SK-N-SH (cell line): ENCODE measurements around the gene SIRPB2. TPM values are rescaled to one million over a fixed set of nuclear protein-coding genes. Genes with fewer than 3 reads are reported as not detected.

Experiments
- CTCF ChIA-PET: fragments of 300-600, 350-600 bp; formaldehyde crosslinking; extraction: SDS; loops from one replicate; lab custom pipeline; 2021; lab: Yijun Ruan, JAX
- POLR2A ChIA-PET: fragments of 350-600 bp; sonication (Branson Sonifier 250); formaldehyde crosslinking; extraction: SDS; loops from one replicate; lab custom pipeline; 2020; ENCODE audit warnings: antibody characterized with exemption, inconsistent platforms; lab: Yijun Ruan, JAX
- DNase-seq: peaks from one replicate; pipeline ENCODE4 v3.0.0; 2012
- H2AFZ ChIP-seq: fragments of 200-600 bp; sonication (generic); 2 replicates; pipeline ENCODE4 v1.8.1; 2016; ENCODE audit warnings: antibody characterized with exemption, mild to moderate bottlenecking, low read depth
- H3F3A ChIP-seq: fragments of 200-600 bp; sonication (generic); replicated peaks from 2 replicates; pipeline ENCODE3; 2016; ENCODE audit warnings: antibody characterized with exemption, mild to moderate bottlenecking; ENCODE audit not compliant: insufficient read depth
- H3K27ac ChIP-seq, 2 experiments: fragments of 200-500 bp in 1 of 2; fragments of 200-600 bp in 1 of 2; sonication (Bioruptor generic) in 1 of 2; sonication (generic), shearing (Covaris generic) in 1 of 2; 2 replicates each; pipeline versions ENCODE4 v1.5.1 to v1.6.1; 2014 to 2016; ENCODE audit warnings: low read depth in 2 of 2, inconsistent platforms in 1 of 2, low read length in 1 of 2, mild to moderate bottlenecking in 1 of 2, mixed read lengths in 1 of 2
- H3K27me3 ChIP-seq: fragments of 200-600 bp; sonication (generic), shearing (Covaris generic); 2 replicates; pipeline ENCODE4 v1.6.1; 2016; ENCODE audit warnings: mixed run types; ENCODE audit not compliant: insufficient read depth
- H3K36me3 ChIP-seq, 2 experiments: fragments of 200-500 bp in 1 of 2; fragments of 200-600 bp in 1 of 2; sonication (Bioruptor generic) in 1 of 2; sonication (generic) in 1 of 2; replicated peaks in 1 of 2; 2 replicates each; pipeline versions ENCODE3 to v1.5.1; 2014 to 2016; ENCODE audit warnings: low read length in 1 of 2, mild to moderate bottlenecking in 1 of 2; ENCODE audit not compliant: insufficient read depth in 2 of 2, control insufficient read depth in 1 of 2
- H3K4me1 ChIP-seq, 2 experiments: fragments of 200-500 bp in 1 of 2; fragments of 200-600 bp in 1 of 2; sonication (Bioruptor generic) in 1 of 2; sonication (generic), shearing (Covaris generic) in 1 of 2; 2 replicates each; pipeline versions ENCODE4 v1.5.1 to v1.6.1; 2014 to 2016; ENCODE audit warnings: low read depth in 1 of 2, low read length in 1 of 2, mixed run types in 1 of 2; ENCODE audit not compliant: insufficient read depth in 2 of 2, control insufficient read depth in 1 of 2
- H3K4me2 ChIP-seq: fragments of 200-600 bp; sonication (generic), shearing (Covaris generic); 2 replicates; pipeline ENCODE4 v1.6.1; 2017; ENCODE audit warnings: mixed run types
- H3K4me3 ChIP-seq, 2 experiments: fragments of 200-500 bp in 1 of 2; fragments of 200-600 bp in 1 of 2; sonication (Bioruptor generic) in 1 of 2; sonication (generic), shearing (Covaris generic) in 1 of 2; 2 replicates each; pipeline versions ENCODE4 v1.5.1 to v1.8.1; 2014 to 2016; ENCODE audit warnings: low read depth in 2 of 2, inconsistent platforms in 1 of 2, low read length in 1 of 2, mild to moderate bottlenecking in 1 of 2, mixed read lengths in 1 of 2, moderate library complexity in 1 of 2
- H3K79me2 ChIP-seq: fragments of 200-600 bp; sonication (generic); 2 replicates; pipeline ENCODE4 v1.8.1; 2017; ENCODE audit warnings: mild to moderate bottlenecking; ENCODE audit not compliant: insufficient read depth
- H3K9ac ChIP-seq: fragments of 200-600 bp; sonication (generic); 2 replicates; pipeline ENCODE4 v1.6.1; 2017; ENCODE audit warnings: mixed run types
- H3K9me2 ChIP-seq: fragments of 200-600 bp; sonication (generic); 2 replicates; pipeline ENCODE4 v1.6.1; 2017; ENCODE audit warnings: mixed run types
- H3K9me3 ChIP-seq: fragments of 200-600 bp; sonication (generic); 2 replicates; pipeline ENCODE4 v1.6.1; 2017; ENCODE audit warnings: mixed run types, mild to moderate bottlenecking, moderate library complexity
- H4K20me1 ChIP-seq: fragments of 200-600 bp; sonication (generic); 2 replicates; pipeline ENCODE4 v1.6.1; 2017; ENCODE audit warnings: mild to moderate bottlenecking, mixed run types; ENCODE audit not compliant: insufficient read depth
- CHD2 ChIP-seq: fragments of 150-350 bp; IDR thresholded peaks from 2 replicates; pipeline ENCODE4 v1.6.1; 2018; ENCODE audit warnings: low read length; ENCODE audit not compliant: partially characterized antibody
- ELF1 ChIP-seq: IDR thresholded peaks from 2 replicates; pipeline ENCODE4 v1.4.0; 2012
- EP300 ChIP-seq, 2 experiments: IDR thresholded peaks; 2 replicates each; pipeline versions ENCODE4 v1.4.0 to v1.6.1; 2012; ENCODE audit warnings: borderline replicate concordance in 1 of 2, low read depth in 1 of 2, low read length in 1 of 2
- EZH2phosphoT487 ChIP-seq: fragments of 200-600 bp; sonication (generic); IDR thresholded peaks from 2 replicates; pipeline ENCODE4 v1.6.1; 2017; ENCODE audit warnings: low read depth, mixed run types, mild to moderate bottlenecking, antibody characterized with exemption, moderate library complexity, borderline replicate concordance
- FOXJ3 ChIP-seq: sonication (generic); formaldehyde crosslinking; IDR thresholded peaks from 2 replicates; pipeline ENCODE4 v1.5.1; 2020; ENCODE audit warnings: mild to moderate bottlenecking, missing genetic modification reagents
- FOXM1 ChIP-seq: IDR thresholded peaks from 2 replicates; pipeline ENCODE4 v1.4.0; 2012; ENCODE audit warnings: low read depth, mild to moderate bottlenecking
- GABPA ChIP-seq: IDR thresholded peaks from 2 replicates; pipeline ENCODE4 v1.4.0; 2012; ENCODE audit warnings: low read depth, mild to moderate bottlenecking
- GATA2 ChIP-seq: sonication (generic); formaldehyde crosslinking; IDR thresholded peaks from 2 replicates; pipeline ENCODE4 v1.5.0; 2020; ENCODE audit warnings: mild to moderate bottlenecking, missing genetic modification reagents
- JUND ChIP-seq: IDR thresholded peaks from 2 replicates; pipeline ENCODE4 v1.4.0; 2012
- MXI1 ChIP-seq: IDR thresholded peaks from 2 replicates; pipeline ENCODE4 v1.6.1; 2012; ENCODE audit warnings: mild to moderate bottlenecking, low read depth, low read length, improper control_type of control experiment
- RCOR1 ChIP-seq: fragments of 150-350 bp; IDR thresholded peaks from 2 replicates; pipeline ENCODE4 v1.6.1; 2017; ENCODE audit warnings: antibody characterized with exemption, low read length
- RFX5 ChIP-seq: IDR thresholded peaks from 2 replicates; pipeline ENCODE4 v1.6.1; 2012; ENCODE audit warnings: mild to moderate bottlenecking, improper control_type of control experiment, low read length
- SMC3 ChIP-seq: IDR thresholded peaks from 2 replicates; pipeline ENCODE4 v1.6.1; 2012; ENCODE audit warnings: low read depth, low read length, improper control_type of control experiment
- TAF1 ChIP-seq: IDR thresholded peaks from 2 replicates; pipeline ENCODE4 v1.6.1; 2012; ENCODE audit warnings: low read depth, mild to moderate bottlenecking, low read length, moderate library complexity, borderline replicate concordance
- TCF12 ChIP-seq: IDR thresholded peaks from 2 replicates; pipeline ENCODE4 v1.4.0; 2012
- TEAD4 ChIP-seq: IDR thresholded peaks from 2 replicates; pipeline ENCODE4 v1.4.0; 2012; ENCODE audit warnings: mild to moderate bottlenecking, borderline replicate concordance; ENCODE audit not compliant: insufficient read depth
- YY1 ChIP-seq: IDR thresholded peaks from 2 replicates; pipeline ENCODE4 v1.4.0; 2012; ENCODE audit warnings: low read depth, mild to moderate bottlenecking
- WGBS: methylation state at CpG from one replicate; pipeline ENCODE4 v1.1.6; 2017; ENCODE audit warnings: low lambda C conversion rate; 5-methylcytosine and 5-hydroxymethylcytosine counted together
- polyA plus RNA-seq, 3 experiments: library from polyadenylated mRNA; depleted of rRNA; stranded (reverse); fragments of >200 nt; gene quantifications; 2 replicates each; pipeline ENCODE4 v1.2.3, GENCODE V29; 2012
- TF ChIP-seq, protein P1 (sequence below): fragments of 150-350 bp; IDR thresholded peaks from 2 replicates; pipeline ENCODE4 v1.6.1; 2016; ENCODE audit warnings: mild to moderate bottlenecking, low read depth, low read length
- TF ChIP-seq, protein P2 (sequence below): IDR thresholded peaks from 2 replicates; pipeline ENCODE4 v1.4.0; 2012; ENCODE audit warnings: low read depth
- TF ChIP-seq, protein P3 (sequence below): IDR thresholded peaks from 2 replicates; pipeline ENCODE4 v1.4.0; 2012; ENCODE audit warnings: low read depth, borderline replicate concordance
- TF ChIP-seq, protein P4 (sequence below): IDR thresholded peaks from 2 replicates; pipeline ENCODE4; 2012

Gene SIRPB2
- polyA plus RNA-seq, 1 of the 3 experiments (the other 2 are of a cell fraction): not detected

DNA sequence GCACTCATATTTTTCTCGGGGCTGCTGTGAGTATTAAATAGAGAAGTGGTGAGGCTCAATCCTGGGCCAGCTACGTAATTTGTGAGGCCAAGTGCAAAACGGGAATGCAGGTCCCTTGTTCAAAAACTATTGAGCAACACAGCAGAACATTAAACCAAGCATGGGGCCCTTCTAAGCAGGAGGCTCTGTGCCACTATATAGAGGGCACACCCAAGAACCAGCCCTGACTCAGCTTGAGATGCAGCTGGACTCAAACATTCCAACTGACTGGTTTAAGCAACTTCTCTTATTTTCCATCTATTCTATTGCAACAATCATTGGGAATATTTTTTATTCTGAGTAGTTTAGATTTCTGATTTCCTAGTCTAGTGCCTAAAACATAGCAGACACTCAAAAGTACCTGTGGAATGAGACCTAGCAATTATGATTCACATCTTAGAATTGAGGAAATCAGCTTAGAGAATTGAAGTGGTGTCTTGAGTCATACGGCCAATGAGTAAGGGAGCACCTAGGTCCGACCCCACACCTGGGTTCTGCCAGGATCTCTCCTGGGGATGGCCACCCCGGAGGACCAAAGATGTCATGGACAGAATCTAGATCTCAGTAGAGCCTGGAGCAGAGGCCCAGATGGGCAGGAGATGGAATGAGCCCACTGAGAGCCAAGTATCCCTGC, 1.3 kb downstream of the SIRPB2 start:
- Histone ChIP-seq H3K79me2 (no peaks in the 10 kb centered on the region), H3K36me3 (no peaks in the 10 kb centered on the region), H3K9me3 (no peaks in the 10 kb centered on the region), H3K4me2 (no peak overlapping the region), H3K9ac (no peak overlapping the region), H3K4me1 (no peaks in the 10 kb centered on the region; a peak in 1 of 4 replicates), H3K27me3 (peaks cover 50% of the 10 kb centered on the region), H4K20me1 (no peaks in the 10 kb centered on the region), H3K4me3 (no peak overlapping the region), H3F3A (no peaks in the 10 kb centered on the region), H3K27ac (no peak overlapping the region), H2AFZ (no peak overlapping the region), H3K9me2 (no peaks in the 10 kb centered on the region)
- ChIA-PET POLR2A (no interaction called here), CTCF (interaction anchor here (0.9 to 1.7 kb wide), 2 partner anchors 14 to 15 kb away, joined by 3 to 10 read pairs; no protein-coding TSS in a partner anchor)
- no peak for DNase-seq
- no peak for TF ChIP-seq TEAD4
- TF ChIP-seq SMC3: no peak
- no peak for TF ChIP-seq EP300 (IDR thresholded peaks at IDR 0.05; ENCODE audit: borderline replicate concordance in 1 of 2, low read depth in 1 of 2, low read length in 1 of 2)
- TF ChIP-seq FOXM1: no peak
- TF ChIP-seq GABPA: no peak
- TF ChIP-seq, protein P1, sequence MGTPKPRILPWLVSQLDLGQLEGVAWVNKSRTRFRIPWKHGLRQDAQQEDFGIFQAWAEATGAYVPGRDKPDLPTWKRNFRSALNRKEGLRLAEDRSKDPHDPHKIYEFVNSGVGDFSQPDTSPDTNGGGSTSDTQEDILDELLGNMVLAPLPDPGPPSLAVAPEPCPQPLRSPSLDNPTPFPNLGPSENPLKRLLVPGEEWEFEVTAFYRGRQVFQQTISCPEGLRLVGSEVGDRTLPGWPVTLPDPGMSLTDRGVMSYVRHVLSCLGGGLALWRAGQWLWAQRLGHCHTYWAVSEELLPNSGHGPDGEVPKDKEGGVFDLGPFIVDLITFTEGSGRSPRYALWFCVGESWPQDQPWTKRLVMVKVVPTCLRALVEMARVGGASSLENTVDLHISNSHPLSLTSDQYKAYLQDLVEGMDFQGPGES: no peak
- no peak for TF ChIP-seq ELF1
- TF ChIP-seq GATA2: no peak
- no peak for TF ChIP-seq EZH2phosphoT487
- TF ChIP-seq JUND: no peak
- TF ChIP-seq CHD2: no peak
- TF ChIP-seq RFX5: no peak
- no peak for TF ChIP-seq TCF12
- no peak for TF ChIP-seq TAF1
- TF ChIP-seq, protein P2, sequence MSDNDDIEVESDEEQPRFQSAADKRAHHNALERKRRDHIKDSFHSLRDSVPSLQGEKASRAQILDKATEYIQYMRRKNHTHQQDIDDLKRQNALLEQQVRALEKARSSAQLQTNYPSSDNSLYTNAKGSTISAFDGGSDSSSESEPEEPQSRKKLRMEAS: no peak
- TF ChIP-seq, protein P3, sequence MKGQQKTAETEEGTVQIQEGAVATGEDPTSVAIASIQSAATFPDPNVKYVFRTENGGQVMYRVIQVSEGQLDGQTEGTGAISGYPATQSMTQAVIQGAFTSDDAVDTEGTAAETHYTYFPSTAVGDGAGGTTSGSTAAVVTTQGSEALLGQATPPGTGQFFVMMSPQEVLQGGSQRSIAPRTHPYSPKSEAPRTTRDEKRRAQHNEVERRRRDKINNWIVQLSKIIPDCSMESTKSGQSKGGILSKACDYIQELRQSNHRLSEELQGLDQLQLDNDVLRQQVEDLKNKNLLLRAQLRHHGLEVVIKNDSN: no peak
- 23% methylated on average over 6 of the region's 6 CpGs for WGBS

DNA sequence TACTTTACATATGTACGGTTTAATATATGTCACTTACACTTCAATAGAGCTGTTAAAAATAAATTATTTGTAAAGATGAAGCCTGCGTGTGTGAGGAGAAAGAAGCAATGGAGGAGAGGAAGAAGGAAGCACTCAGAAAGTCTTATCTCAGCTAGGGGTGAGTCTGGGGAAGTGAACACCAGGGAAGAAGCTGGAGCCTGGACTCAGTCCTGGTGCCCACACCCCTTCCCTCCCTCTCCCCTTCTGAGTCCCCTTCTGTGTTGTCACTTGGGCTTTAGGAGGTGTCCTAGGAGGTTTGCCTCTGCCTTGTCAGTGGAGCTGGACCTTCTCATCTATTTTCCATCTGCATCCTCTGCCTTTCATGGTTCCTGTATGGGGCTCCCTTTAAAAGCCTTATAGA, 1.9 kb downstream of the SIRPB2 start:
- no peaks in the 10 kb centered on the region for H3F3A ChIP-seq
- H4K20me1 ChIP-seq: no peaks in the 10 kb centered on the region
- H3K79me2 ChIP-seq: no peaks in the 10 kb centered on the region
- no peak overlapping the region for H3K27ac ChIP-seq
- TF ChIP-seq, protein P3: no peak
- no peak for TF ChIP-seq FOXJ3 (CRISPR knock-in tag)
- TF ChIP-seq TCF12: no peak
- TF ChIP-seq SMC3: no peak
- TF ChIP-seq GABPA: no peak
- TF ChIP-seq, protein P2: no peak
- no peak for TF ChIP-seq FOXM1
- TF ChIP-seq CHD2: no peak
- TF ChIP-seq RCOR1: no peak
- no peak for TF ChIP-seq YY1
- TF ChIP-seq, protein P4, sequence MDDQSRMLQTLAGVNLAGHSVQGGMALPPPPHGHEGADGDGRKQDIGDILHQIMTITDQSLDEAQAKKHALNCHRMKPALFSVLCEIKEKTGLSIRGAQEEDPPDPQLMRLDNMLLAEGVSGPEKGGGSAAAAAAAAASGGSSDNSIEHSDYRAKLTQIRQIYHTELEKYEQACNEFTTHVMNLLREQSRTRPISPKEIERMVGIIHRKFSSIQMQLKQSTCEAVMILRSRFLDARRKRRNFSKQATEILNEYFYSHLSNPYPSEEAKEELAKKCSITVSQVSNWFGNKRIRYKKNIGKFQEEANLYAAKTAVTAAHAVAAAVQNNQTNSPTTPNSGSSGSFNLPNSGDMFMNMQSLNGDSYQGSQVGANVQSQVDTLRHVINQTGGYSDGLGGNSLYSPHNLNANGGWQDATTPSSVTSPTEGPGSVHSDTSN: no peak
- TF ChIP-seq GATA2: no peak
- no peak for TF ChIP-seq JUND
- no peak for TF ChIP-seq MXI1
- WGBS: 20% methylated on average over 2 of the region's 2 CpGs
- H3K9me3 ChIP-seq: no peaks in the 10 kb centered on the region
- no peak overlapping the region for H3K9ac ChIP-seq
- no peaks in the 10 kb centered on the region for H3K4me1 ChIP-seq
- H2AFZ ChIP-seq: no peak overlapping the region
- no peak overlapping the region for H3K4me3 ChIP-seq
- POLR2A ChIA-PET: no interaction called here
- no peaks in the 10 kb centered on the region for H3K36me3 ChIP-seq
- H3K27me3 ChIP-seq: peaks cover 50% of the 10 kb centered on the region
- H3K9me2 ChIP-seq: no peaks in the 10 kb centered on the region
- CTCF ChIA-PET: interaction anchor here (0.9 to 1.7 kb wide), 2 partner anchors 14 to 15 kb away, joined by 3 to 10 read pairs; no protein-coding TSS in a partner anchor
- no peak overlapping the region for H3K4me2 ChIP-seq
- no peak for DNase-seq
